Stimulated activated CD4-positive, alpha-beta T cell treated with anti-CD3 and anti-CD28 coated beads, Interleukin-2, amount 100 ng/mL, for 24 hours (primary cell): Measurements from ENCODE around the gene NBPF1.
"Not testable (repeated sequence)": the region's sequence is repeated elsewhere in the genome, so short reads cannot be mapped to it uniquely, and the experiment has no call there.

Experiments used
- DNase-seq, 2 donors: peaks; one replicate each; pipeline ENCODE4 v3.0.0-alpha.2; 2020

NBPF1 gene

DNA sequence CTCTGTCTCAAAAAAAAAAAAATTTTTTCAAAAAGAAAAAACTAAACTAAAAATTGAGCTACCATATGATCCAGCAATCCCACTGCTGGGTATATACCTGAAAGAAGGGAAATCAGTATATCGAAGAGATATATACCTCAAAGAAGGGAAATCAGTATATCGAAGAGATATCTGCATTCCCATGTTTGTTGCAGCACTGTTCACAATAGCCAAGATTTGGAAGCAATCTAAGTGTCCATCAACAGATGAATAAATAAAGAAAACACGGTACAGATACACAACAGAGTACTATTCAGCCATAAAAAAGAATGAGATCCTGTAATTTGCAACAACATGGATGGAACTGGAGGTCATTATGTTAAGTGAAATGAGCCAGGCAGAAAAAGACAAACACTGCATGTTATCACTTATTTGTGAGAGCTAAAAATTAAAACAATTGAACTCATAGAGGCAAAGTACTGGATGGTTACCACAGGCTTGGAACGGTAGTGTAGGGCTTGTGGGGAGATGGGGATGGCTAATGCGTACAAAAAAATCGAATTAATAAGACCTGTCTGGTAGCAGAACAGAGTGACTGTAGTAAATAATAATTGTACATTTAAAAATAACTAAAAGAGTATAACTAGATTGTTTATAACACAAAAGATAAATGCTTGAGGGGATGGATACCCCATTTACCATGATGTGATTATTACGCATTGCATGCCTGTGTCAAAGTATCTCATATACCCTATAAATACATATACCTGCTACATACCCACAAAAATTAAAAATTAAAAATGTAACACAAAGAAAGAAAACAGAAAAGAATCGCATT, 28.0 kb upstream of the NBPF1 start:
- peak in 1 of 2 donors; percentile 13 for DNase-seq

DNA sequence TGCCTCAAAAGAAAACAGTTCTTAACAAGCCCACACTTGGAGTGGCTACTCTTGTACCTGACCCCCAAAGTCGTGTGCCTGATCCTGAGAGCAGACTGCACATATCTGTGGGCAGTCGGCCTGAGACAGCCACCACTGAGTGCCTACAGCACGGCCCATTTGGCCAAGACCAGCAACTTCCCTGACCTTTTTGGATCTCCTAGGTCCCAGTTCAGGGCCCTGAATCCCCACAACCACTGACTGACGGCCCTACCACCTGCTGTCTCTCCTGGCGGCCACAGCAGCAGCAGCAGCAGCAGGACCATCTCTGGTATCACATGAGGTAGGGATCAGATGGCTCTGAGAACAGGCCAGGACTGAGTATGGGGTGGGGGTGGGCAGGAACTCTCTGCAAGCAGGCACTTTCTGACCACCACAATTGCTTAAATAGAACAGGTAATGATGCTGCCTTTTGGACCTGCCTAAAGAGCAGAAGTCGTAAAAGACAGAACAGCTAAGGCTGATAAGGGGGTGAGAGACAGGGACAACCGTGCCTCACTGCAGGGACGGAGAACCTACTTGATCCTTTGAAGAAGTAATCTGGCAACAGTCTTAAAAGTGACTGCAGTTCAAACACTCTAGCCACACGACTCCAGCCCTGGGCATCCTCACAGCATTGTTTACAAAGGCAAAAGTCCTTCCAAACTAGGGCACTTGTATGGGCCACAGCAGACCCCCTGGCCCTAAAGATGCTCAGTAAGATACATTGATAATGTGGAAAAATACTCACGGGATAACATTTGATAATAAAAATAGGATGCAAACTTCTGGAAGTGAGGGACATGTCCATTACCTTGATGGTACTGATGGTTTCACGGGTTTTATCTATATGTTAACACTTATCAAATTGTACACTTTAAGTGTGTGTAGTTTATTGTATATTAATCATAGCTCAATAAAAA, 26.0 kb upstream of the NBPF1 start:
- peak in 1 of 2 donors; percentile 16 for DNase-seq

DNA sequence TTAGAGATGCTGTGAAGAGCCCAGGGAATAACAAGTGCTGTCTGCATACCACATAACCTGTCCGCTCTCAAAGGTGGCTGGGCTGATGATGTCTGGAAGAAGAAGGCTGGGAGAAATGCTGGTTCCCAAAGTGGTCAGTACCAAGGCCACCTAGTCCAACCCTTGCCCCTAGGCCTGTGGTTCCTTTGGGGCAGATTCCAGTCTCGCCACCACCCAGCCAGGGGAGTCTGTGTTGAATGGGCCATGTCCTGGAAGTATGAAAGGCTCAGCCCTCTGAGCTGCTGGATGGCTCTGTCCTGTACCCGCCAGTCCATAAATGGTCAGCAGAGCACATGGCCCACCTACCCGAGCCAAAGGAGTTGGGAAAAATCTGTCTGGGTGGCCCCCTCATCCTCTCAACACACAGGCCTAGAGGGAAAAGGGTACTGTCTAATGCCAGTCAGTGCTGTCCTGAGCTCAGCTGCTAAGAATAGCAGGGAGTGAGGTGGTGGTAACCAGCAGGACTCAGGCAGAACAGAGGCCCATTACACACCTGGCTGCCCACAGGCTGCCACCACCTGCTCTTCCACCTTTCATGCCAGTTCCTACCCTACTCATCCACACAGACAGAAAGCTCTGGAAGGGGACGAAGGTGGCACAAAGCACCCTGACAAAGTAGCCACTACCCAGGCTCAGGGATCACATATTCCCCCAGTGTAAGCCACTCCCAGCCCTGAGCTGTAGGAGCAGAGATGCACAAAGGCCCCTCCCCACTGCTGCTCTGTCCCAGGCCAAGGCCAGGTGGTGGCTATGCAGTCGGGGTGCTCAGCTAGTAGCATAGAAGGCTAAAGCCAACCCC, 24.8 kb upstream of the NBPF1 start:
- DNase-seq: peak in 1 of 2 donors; percentile 13

DNA sequence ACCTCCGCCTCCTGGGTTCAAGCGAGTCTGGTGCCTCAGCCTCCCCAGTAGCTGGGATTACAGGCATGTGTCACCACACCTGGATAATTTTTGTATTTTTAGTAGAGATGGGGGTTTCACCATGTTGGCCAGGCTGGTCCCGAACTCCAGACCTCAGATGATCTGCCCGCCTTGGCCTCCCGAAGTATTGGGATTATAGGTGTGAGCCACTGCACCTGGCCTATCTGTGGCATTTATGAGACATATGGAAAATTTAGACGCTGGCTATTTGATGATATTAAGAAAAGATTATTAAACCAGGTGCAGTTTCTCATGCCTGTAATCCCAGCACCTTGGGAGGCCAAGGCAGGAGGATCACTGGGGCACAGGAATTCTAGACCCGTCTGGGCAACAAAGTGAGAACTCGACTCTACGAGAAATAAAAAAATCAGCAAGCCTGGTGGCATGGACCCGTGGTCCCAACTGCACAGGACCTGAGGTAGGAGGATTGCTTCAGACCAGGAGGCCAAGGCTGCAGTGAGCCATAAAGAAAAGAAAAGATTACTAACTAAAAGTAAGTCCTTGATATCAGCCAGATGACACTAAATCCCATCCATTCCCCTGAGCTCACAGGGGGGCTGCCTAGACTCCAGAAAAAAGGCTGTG, 23.3 kb upstream of the NBPF1 start:
- DNase-seq: peak in 1 of 2 donors; percentile 16

DNA sequence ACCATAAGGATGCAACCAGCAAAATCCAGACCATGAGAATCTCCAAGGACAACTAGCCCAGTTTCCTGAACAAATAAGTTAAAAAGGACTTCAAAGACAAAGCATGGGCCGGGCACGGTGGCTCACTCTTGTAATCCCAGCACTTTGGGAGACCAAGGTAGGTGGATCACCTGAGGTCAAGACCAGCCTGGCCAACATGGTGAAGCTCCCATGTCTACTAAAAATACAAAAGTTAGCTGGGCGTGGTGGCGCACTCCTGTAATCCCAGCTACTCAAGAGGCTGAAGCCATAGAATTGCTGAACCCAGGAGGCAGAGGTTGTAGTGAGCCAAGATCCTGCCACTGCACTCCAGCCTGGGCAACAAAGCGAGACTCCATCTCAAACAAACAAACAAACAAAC, 22.6 kb upstream of the NBPF1 start:
- DNase-seq: peak in 1 of 2 donors; percentile 14

DNA sequence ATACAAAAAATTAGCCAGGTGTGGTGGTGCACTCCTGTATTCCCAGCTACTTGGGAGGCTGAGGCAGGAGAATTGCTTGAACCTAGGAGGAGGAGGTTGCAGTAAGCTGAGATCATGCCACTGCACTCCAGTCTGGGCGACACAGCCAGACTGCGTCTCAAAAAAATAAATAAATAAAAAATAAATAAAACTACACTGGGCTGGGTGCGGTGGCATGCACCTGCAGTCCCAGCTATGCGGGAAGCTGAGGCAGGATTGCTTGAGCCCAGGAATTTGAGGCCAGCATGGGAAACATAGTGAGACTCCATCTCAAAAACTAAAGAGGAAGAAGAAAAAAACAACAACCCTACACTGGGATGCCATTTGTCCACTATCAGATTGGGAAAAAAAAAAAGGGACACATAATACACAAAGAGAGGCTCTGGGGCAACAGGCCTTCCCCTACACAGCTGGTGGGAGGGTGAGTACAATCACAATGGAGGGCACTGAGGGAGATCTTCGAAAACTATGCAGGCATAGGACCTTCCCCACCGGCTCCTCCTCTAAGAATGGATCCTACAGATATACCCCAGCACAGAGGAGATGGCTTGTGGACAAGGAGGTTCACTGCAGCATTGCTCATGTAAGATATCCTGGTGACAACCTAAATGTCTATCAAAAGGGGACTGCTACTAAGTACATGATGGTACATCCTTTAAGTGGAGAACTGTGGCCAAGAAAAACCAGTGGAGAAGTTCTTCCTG, 20.3 kb upstream of the NBPF1 start:
- not testable (repeated sequence) for DNase-seq

DNA sequence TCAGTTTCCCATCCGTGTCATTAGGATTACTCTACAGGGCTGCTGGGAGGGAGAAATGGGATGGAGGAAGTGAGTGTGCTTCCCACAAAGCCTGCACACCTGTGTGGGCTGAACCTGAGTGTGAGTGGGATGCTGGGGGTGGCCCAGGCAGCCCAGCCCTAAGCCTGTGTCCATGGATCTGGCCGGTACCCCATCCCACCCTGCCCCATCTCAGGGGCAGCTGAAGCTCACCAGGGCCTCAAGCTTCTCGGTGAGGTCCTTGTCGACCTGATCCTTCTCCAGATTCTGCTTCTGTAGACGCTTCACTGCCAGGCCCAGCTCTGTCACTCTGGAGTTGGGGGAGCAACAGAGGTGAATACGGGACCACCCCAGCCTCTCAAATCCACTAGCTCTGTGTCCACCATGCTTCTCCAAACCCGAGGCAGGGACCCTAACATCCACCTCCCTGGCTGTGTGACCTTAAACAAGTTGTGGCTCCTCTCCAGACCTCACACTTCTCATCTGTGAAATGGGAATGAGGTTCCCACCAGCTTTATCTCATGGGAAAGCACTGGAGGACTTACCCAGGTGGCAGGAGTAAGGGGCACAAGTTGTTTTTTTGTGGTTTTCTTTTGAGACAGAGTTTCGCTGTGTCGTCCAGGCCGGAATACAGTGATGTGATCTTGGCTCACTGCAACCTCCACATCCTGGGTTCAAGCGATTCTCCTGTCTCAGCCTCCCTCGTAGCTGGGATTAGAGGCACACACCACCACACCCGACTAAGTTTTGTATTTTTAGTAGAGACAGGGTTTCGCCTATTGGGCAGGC, 18.9 kb upstream of the NBPF1 start:
- not testable (repeated sequence) for DNase-seq

DNA sequence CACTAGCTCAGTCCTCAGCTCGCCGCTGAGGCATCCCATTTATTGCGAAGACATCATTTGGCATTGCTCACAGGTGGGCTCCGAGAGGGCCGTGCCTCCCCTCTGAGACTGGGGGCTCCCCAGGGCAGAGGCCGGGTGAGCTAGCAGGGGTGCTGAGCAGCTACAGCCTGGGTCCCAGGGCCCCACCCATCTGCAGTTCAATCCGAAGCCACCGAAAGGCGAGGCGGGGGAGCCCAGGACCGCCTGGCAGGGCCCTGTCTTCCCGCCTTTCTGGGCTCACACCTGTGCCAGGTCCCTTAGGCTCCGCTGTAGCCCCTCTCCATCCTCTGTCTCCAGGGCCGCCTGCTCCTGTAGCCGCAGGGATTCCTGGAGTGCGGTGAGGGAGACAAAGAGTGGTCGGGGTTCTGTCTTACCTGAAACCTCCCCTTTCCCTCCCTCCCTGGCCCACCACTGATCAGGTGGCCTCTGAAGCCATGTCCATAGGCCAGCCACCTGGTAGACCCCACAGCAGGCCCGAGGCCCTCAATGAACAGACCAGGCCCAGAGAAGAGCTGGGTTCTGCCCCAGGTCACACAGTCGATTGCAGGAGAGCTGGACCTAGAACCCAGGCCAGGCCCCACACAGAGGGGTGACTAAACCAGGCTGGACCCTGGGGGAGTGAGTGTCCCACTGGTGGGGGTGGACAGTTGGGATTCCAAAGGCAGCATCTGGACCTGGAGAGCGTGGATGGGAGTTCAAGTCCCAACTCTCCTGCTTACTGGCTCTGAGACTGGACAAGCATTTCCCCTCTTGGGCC, 18.1 kb upstream of the NBPF1 start:
- peak in 1 of 2 donors; percentile 6 for DNase-seq

DNA sequence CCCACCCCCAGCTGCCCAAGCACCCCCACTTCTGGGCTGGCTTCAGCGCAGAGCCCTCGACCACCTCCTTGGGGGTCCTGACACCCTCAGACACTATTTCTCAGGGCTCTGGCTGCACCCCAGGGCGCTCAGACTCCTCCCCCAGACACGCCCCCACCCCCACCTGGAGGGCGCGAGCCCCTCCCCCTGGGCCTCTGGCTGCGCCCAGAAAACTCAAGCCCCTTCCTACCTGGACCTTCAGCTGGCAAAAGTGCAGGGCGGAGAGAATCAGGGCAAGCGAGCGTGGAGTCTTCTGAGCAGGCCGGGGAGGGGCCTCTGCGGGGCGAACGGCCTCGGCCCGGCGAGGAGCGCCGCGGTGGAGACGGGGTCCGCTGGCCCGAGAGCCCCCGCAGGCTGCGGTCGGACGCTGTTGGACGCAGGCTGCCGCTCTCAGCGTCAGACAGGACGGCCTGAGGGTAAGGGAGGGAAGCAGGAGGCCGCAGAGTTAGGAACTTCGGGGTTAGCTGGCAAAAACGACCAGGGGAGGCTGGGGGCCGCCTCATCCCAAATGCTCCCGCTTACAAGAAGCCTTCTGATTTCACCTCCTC, 17.4 kb upstream of the NBPF1 start:
- peak in 1 of 2 donors; percentile 11 for DNase-seq

DNA sequence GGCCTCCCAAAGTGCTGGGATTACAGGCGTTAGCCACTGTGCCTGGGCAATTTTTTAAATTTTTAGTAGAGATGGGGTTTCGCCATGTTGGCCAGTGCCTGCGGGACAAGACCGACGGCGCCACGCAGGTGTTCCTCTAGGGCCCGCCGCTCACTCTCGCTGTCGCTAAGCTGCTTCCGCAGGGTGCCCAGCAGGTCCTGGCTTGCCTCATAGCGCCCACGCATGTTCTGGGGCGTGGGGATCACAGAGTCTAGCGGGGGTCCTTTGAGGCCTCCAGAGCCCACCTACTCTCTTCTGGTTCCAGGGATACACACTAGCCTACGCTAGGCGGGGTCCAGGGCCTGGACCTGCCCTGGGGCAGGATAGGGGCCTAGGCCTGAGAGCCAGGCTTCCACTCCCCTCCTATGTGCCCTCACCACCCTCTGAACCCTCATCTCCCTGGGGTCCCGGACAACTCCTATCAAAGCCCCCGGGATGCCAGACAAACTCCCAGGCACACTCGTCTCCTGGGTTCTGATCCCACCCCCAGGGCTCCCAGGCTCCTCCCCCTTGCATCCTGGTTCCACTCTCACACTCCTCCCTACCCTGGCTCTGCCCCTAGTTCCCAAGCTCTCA, 16.7 kb upstream of the NBPF1 start:
- not testable (repeated sequence) for DNase-seq

DNA sequence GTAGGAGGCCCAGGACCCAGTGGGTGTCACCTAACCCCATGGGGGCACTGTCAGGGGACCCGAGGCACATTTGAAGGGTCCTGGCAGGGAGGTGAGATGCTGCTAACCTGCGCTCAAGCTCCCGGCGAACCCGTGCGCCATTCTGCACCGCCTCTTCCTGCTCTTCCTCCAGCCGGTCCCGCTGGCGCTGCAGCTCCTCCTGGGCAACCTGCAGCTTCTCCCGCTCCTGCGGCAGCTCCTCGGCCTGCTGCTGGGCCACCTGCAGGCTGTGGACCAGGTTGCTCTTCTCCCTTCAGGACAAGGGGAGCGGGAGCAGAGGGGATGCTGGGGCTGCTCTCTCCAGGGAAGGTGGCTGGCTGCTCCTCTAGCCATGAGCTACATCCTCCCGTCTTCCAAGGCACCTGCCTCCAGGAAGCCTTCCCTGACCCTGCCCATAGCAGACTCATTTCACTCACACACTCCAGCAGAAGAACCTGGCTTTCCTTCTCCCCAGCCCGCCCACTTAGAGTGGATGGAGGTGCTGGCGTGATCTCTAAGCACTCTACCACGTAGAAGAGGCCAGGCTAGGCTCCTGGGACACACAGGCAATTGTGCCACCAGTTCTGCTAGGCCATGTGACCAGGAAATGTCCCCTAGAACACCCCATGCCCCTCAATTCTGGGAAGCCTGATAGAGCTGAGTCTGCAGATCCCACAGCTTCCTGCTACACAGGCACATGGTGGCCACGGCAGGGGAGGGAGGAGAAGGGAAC, 15.2 kb upstream of the NBPF1 start:
- no peak for DNase-seq

DNA sequence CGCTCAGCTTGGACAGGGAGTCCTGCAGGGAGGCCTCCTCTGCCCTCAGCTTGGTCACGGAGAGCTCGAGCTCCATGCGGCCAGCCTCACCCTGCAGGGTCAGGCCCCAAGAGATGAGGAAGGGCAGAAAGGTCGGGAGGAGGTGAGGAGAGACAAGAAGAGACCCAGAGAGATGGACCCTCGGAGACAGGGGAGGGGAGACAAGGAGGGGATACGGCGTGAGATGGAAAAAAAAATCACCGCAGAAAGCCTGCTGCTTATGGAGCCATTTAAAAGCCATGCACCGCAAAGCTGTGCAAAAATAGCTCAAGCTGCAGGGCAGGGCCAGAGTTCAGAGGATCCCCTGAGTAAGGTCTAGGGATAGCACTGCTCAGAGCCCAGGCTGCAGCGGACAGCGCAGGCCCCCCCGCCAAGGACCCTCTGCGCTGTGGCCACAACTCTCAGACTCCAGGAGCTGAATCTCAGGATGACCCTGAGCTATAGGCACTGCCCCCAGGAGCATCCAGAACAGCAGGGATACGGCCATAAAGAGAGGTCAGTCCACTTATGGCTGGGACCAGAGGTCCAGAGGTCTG, 13.1 kb upstream of the NBPF1 start:
- not testable (repeated sequence) for DNase-seq

DNA sequence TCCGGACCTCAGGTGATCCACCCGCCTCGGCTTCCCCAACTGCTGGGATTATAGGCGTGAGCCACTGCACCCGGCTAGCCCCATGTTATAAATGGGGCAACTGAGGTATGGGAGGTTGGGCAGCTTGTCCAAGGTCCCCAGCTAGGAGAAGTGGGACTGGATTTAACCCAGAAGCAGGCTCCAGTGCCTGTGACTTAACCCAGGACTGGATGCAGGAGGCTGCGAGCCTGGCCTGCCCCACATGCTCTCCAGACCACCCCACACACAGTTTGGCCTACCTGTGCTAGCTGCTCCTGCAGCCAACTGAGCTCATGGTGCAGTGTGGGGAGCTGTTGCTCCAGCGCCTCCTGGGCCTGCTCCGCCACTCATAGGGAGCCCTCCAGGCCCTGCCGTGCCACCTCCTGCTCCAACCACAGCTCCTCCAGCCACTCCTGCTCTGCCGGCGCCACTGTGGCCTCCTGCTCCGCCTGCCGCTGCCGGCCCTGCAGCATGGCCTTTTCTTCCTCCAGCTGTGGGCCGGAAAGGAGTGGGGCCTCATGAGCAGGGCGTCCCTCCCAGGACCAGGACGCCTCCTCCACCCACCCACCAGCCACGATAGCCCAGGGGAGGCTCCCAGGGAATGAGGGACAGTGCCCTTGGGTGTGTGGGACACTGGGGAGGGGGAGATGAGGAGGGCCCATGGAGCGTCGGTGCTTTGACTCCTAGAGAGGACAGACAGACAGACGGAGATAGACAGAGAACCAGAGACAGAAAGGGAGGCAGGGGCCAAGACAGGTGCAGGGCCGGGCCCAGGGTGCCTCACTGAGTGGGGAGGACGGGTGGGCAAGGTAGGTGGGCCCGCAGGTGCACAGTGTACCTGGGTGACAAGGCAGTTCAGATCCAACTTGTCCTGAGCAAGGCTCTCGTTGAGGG, 12.4 kb upstream of the NBPF1 start:
- DNase-seq: no peak

DNA sequence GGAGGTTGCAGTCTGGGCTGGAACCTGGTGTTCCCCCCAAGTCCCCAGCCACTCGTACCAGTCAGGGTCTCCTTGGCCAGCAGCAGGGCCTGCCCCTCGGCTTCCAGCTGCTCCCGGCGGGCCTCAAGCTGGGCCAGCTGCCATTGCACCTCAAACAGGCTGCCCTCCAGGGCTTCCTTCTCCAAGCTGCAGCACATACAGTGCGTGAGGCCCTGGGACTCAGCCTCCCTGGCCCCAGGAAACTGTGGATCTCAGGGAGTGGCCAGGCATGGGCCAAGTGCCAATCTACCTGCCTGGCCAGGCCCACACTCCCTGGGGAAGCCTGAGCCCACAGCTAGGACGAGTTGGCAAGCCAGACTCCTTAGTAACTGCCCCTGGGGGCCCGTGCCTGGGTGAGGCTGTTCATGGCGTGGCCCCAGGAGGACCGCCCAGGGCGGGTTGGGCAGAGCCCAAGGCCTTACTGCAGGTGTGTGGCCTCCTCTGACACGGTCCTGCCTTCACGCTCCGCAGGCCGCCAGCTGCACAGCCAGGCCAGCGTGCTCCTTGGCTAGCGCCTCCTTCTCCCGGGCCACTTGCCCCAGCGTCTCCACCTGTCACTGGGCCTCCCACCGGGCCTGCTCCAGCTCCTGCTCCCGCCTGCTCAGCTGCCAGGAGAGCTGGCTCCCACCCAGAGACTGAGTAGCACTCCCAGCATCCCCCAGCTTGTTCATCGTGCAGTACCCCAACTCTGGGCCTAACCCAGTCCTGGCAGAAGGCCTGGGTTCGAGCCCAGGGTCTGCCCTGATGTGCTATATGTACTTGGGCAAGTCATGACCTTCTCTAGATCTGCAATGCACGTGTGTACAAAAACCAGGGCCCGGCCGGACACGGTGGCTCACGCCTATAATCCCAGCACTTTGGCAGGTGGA, 10.7 kb upstream of the NBPF1 start:
- not testable (repeated sequence) for DNase-seq

DNA sequence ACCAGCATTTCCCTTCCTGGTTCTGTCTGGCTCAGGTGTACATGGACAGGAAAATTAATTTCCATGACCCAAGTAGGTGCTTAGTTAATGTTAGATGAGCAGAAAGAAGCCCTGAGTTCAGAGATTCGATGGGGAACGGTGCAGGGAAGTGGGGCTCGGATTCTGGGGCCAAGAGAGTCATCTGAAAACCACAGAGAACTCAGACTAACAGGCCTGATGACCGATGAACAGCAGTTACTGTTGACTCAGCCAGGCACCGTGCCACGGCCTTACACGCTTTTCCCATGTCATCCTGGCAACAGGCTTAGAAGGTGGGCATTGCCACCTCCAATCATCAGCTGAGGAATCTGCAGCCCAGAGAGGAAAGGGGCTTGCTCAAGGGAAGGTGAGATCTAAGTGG, 10.0 kb upstream of the NBPF1 start:
- not testable (repeated sequence) for DNase-seq
